MM.1S (cell line): Measurements from ENCODE around the gene CLCNKB.
"Not testable (repeated sequence)": the region's sequence is repeated elsewhere in the genome, so short reads cannot be mapped to it uniquely, and the experiment has no call there.

ENCODE experiments used
- DNase-seq: peaks from one replicate; pipeline ENCODE4 v3.0.0-alpha.2; 2015
- H2AFZ ChIP-seq: fragments of 300-600 bp; sonication (generic); 2 replicates; pipeline ENCODE4 v1.6.0; 2016; ENCODE audit warnings: antibody characterized with exemption, low read length
- H3F3A ChIP-seq: fragments of 300-600 bp; sonication (generic); 2 replicates; pipeline ENCODE4 v1.6.1; 2016; ENCODE audit warnings: mild to moderate bottlenecking, antibody characterized with exemption, low read length, moderate library complexity, mixed read lengths; ENCODE audit not compliant: insufficient read depth
- H3K27ac ChIP-seq: fragments of 300-600 bp; sonication (generic); 2 replicates; pipeline ENCODE4 v1.5.1; 2016; ENCODE audit warnings: mild to moderate bottlenecking, low read length
- H3K27me3 ChIP-seq: fragments of 300-600 bp; sonication (generic); replicated peaks from 2 replicates; pipeline ENCODE4 v1.6.0; 2016; ENCODE audit warnings: low read length; ENCODE audit not compliant: insufficient read depth
- H3K36me3 ChIP-seq: fragments of 300-600 bp; sonication (generic); replicated peaks from 2 replicates; pipeline ENCODE4 v1.6.1; 2016; ENCODE audit warnings: mild to moderate bottlenecking, low read length, mixed read lengths; ENCODE audit not compliant: insufficient read depth
- H3K4me1 ChIP-seq: fragments of 300-600 bp; sonication (generic); 2 replicates; pipeline ENCODE4 v1.6.1; 2016; ENCODE audit warnings: low read length, mixed read lengths
- H3K4me2 ChIP-seq: fragments of 300-600 bp; sonication (generic); 2 replicates; pipeline ENCODE4 v1.6.0; 2016; ENCODE audit warnings: low read depth, low read length
- H3K4me3 ChIP-seq: fragments of 300-600 bp; sonication (generic); 2 replicates; pipeline ENCODE4 v1.5.1; 2016; ENCODE audit warnings: low read length, mixed read lengths
- H3K79me2 ChIP-seq: fragments of 300-600 bp; sonication (generic); 2 replicates; pipeline ENCODE4 v1.6.1; 2016; ENCODE audit warnings: mixed run types, low read length, mixed read lengths
- H3K9ac ChIP-seq: fragments of 300-600 bp; sonication (generic); 2 replicates; pipeline ENCODE4 v1.6.1; 2016; ENCODE audit warnings: low read length, mixed read lengths
- H3K9me2 ChIP-seq: fragments of 300-600 bp; sonication (generic); replicated peaks from 2 replicates; pipeline ENCODE4 v1.6.1; 2016; ENCODE audit warnings: mild to moderate bottlenecking, low read length, mixed read lengths; ENCODE audit not compliant: insufficient read depth
- H3K9me3 ChIP-seq: fragments of 300-600 bp; sonication (generic); replicated peaks from 2 replicates; pipeline ENCODE4 v1.6.1; 2016; ENCODE audit warnings: mild to moderate bottlenecking, low read length, mixed read lengths; ENCODE audit not compliant: insufficient read depth
- H4K20me1 ChIP-seq: fragments of 300-600 bp; sonication (generic); 2 replicates; pipeline ENCODE4 v1.6.1; 2016; ENCODE audit warnings: mild to moderate bottlenecking, low read length, moderate library complexity, mixed read lengths; ENCODE audit not compliant: insufficient read depth
- CTCF ChIP-seq: fragments of 300-600 bp; sonication (generic); IDR thresholded peaks from 2 replicates; pipeline ENCODE4 v1.5.1; 2016; ENCODE audit warnings: antibody characterized with exemption, low read length, mixed read lengths
- EZH2 ChIP-seq: fragments of 300-600 bp; sonication (generic); optimal IDR thresholded peaks from 2 replicates; pipeline ENCODE3; 2017; ENCODE audit warnings: low read depth, mild to moderate bottlenecking, antibody characterized with exemption, low read length, mixed read lengths
- EZH2phosphoT487 ChIP-seq: fragments of 300-600 bp; sonication (generic); IDR thresholded peaks from 2 replicates; pipeline ENCODE4 v1.6.1; 2018; ENCODE audit warnings: antibody characterized with exemption, low read length

Gene CLCNKB

GRCh38 chr1:16061266-16061665 lies 17.7 kb downstream of the CLCNKB start:
- H3K9me3 ChIP-seq, result no peaks in the 10 kb centered on the region
- no peaks in the 10 kb centered on the region for H3K4me1 ChIP-seq
- H3K4me3 ChIP-seq, result no peak overlapping the region
- H4K20me1 ChIP-seq, result no peaks in the 10 kb centered on the region
- no peak overlapping the region for H3K9ac ChIP-seq
- no peak overlapping the region for H3K27ac ChIP-seq
- no peaks in the 10 kb centered on the region for H3K9me2 ChIP-seq
- DNase-seq, result no peak
- no peaks in the 10 kb centered on the region for H3F3A ChIP-seq
- no peaks in the 10 kb centered on the region for H3K36me3 ChIP-seq
- no peak overlapping the region for H3K4me2 ChIP-seq
- H3K79me2 ChIP-seq, result no peaks in the 10 kb centered on the region
- TF ChIP-seq CTCF, result no peak
- no peak for TF ChIP-seq EZH2phosphoT487
- TF ChIP-seq EZH2, result no peak
- no peak overlapping the region for H2AFZ ChIP-seq
- peaks cover 49% of the 10 kb centered on the region for H3K27me3 ChIP-seq

- H3K9me3 ChIP-seq, H3K4me3 ChIP-seq, DNase-seq, H3K9ac ChIP-seq, H3K27ac ChIP-seq, H3F3A ChIP-seq, H3K4me1 ChIP-seq, H3K36me3 ChIP-seq, H3K79me2 ChIP-seq, H2AFZ ChIP-seq, H3K4me2 ChIP-seq, H4K20me1 ChIP-seq, H3K9me2 ChIP-seq: not testable (repeated sequence)
- H3K27me3 ChIP-seq, result peaks cover 58% of the 10 kb centered on the region
Measured at GRCh38 chr1:16061989-16062686, 18.6 kb downstream of the CLCNKB start.

DNA sequence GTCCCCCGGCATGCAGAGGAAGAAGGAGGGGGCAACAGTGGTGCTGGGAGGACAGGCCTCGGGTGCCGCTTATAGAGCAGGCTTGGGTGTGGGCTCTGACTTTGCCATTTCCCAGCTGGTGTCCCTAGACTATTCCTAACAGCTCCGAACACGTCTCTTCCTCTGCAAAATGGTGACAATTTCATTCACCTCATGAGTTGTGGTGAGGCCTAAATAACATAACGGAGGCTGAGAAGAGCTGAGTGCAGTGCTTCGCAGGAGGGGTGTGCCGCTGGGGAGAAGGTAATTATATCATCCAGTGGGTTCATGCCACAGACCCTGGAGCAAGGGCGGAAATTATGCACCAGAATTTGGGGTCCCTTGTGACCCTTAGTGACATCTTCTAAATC lies 19.1 kb downstream of the CLCNKB start:
- H3K36me3 ChIP-seq, H3K9me3 ChIP-seq, H3K27ac ChIP-seq, H3F3A ChIP-seq, H3K4me2 ChIP-seq, H3K4me1 ChIP-seq, DNase-seq, H3K79me2 ChIP-seq, H3K4me3 ChIP-seq, H3K9me2 ChIP-seq, H2AFZ ChIP-seq, H4K20me1 ChIP-seq, H3K9ac ChIP-seq: not testable (repeated sequence)
- H3K27me3 ChIP-seq, result peaks cover 61% of the 10 kb centered on the region

GRCh38 chr1:16063226-16063829 lies 19.7 kb downstream of the CLCNKB start:
- Histone ChIP-seq H3K4me2 (no peak overlapping the region), H3K9ac (no peak overlapping the region), H3F3A (no peaks in the 10 kb centered on the region), H4K20me1 (no peaks in the 10 kb centered on the region), H3K9me3 (no peaks in the 10 kb centered on the region), H2AFZ (no peak overlapping the region), H3K27me3 (peaks cover 61% of the 10 kb centered on the region), H3K27ac (no peak overlapping the region), H3K9me2 (no peaks in the 10 kb centered on the region), H3K4me3 (no peak overlapping the region), H3K36me3 (no peaks in the 10 kb centered on the region), H3K79me2 (no peaks in the 10 kb centered on the region), H3K4me1 (no peaks in the 10 kb centered on the region)
- no peak for DNase-seq
- TF ChIP-seq EZH2 (no peak), CTCF (no peak), EZH2phosphoT487 (no peak)
